IMR-90 (cell line): ENCODE data around the gene LRCH3. TPM values are rescaled to one million over a fixed set of nuclear protein-coding genes. Genes with fewer than 3 reads are reported as not detected.

Experiments used
- ATAC-seq: fragments of 200-7000 bp; cut with Tn5 transposase; 2 replicates; pipeline ENCODE4 v1.9.1; 2020; ENCODE audit warnings: low read depth, mild to moderate bottlenecking, moderate library complexity
- BruUV-seq: library from RNA; stranded (reverse); fragments of 400-500 nt; replicated peaks from 2 replicates; lab custom pipeline; 2021; lab: Mats Ljungman, UMichigan
- CTCF ChIA-PET: fragments of 300-600 bp; formaldehyde crosslinking; extraction: SDS; loops from one replicate; lab custom pipeline; 2021; ENCODE audit warnings: antibody characterized with exemption; lab: Yijun Ruan, JAX
- POLR2A ChIA-PET: fragments of 300-600 bp; sonication (Branson Sonifier 250); formaldehyde crosslinking; loops from one replicate; lab custom pipeline; 2022; ENCODE audit warnings: antibody characterized with exemption; ENCODE audit not compliant: unreplicated experiment; lab: Charles Lee
- DNase-seq: peaks from one replicate; pipeline ENCODE4 v3.0.0; 2013
- H2AFZ ChIP-seq: replicated peaks from 2 replicates; pipeline ENCODE3; 2013; ENCODE audit warnings: low read length, mild to moderate bottlenecking; ENCODE audit not compliant: poor library complexity
- H2AK5ac ChIP-seq: 2 replicates; pipeline ENCODE4 v1.6.1; 2013; ENCODE audit warnings: low read depth, low read length, inconsistent platforms
- H2AK9ac ChIP-seq: replicated peaks from 2 replicates; pipeline ENCODE3; 2013; ENCODE audit warnings: mild to moderate bottlenecking, low read depth, low read length, moderate library complexity; ENCODE audit not compliant: poor library complexity
- H2BK120ac ChIP-seq: 2 replicates; pipeline ENCODE4 v1.6.1; 2013; ENCODE audit warnings: low read depth, low read length, inconsistent platforms
- H2BK15ac ChIP-seq: 3 replicates; pipeline ENCODE4 v1.6.1; 2013; ENCODE audit warnings: low read depth, low read length, inconsistent platforms
- H2BK20ac ChIP-seq: 2 replicates; pipeline ENCODE4 v1.6.1; 2013; ENCODE audit warnings: low read depth, mild to moderate bottlenecking, inconsistent platforms, low read length, moderate library complexity
- H2BK5ac ChIP-seq: 2 replicates; pipeline ENCODE4 v1.6.1; 2013; ENCODE audit warnings: mild to moderate bottlenecking, low read depth, low read length, inconsistent platforms; ENCODE audit not compliant: poor library complexity, severe bottlenecking
- H3K14ac ChIP-seq: replicated peaks from 2 replicates; pipeline ENCODE4 v1.6.1; 2013; ENCODE audit warnings: low read depth, low read length, inconsistent platforms
- H3K18ac ChIP-seq: 2 replicates; pipeline ENCODE4 v1.6.1; 2013; ENCODE audit warnings: low read depth, low read length, control low read depth
- H3K23ac ChIP-seq: 2 replicates; pipeline ENCODE4 v1.6.1; 2013; ENCODE audit warnings: low read depth, low read length, inconsistent platforms
- H3K27ac ChIP-seq: 2 replicates; pipeline ENCODE4 v1.5.1; 2013; ENCODE audit warnings: mild to moderate bottlenecking, control low read depth, low read length; ENCODE audit not compliant: insufficient read depth
- H3K27me3 ChIP-seq: 2 replicates; pipeline ENCODE4 v1.6.1; 2013; ENCODE audit warnings: low read length; ENCODE audit not compliant: control insufficient read depth, insufficient read depth
- H3K36me3 ChIP-seq: 2 replicates; pipeline ENCODE4 v1.6.1; 2013; ENCODE audit warnings: low read length, mixed read lengths; ENCODE audit not compliant: control insufficient read depth, insufficient read depth
- H3K4ac ChIP-seq: 2 replicates; pipeline ENCODE4 v1.6.1; 2013; ENCODE audit warnings: low read depth, low read length, inconsistent platforms
- H3K4me1 ChIP-seq: 2 replicates; pipeline ENCODE4 v1.6.1; 2013; ENCODE audit warnings: low read length, mixed read lengths; ENCODE audit not compliant: control insufficient read depth, insufficient read depth
- H3K4me2 ChIP-seq: 2 replicates; pipeline ENCODE4 v1.6.1; 2013; ENCODE audit warnings: low read depth, mild to moderate bottlenecking, control low read depth, low read length, moderate library complexity
- H3K4me3 ChIP-seq: 2 replicates; pipeline ENCODE4 v1.5.1; 2013; ENCODE audit warnings: low read depth, mild to moderate bottlenecking, control low read depth, low read length, moderate library complexity; ENCODE audit not compliant: insufficient read depth
- H3K56ac ChIP-seq: 2 replicates; pipeline ENCODE4 v1.6.1; 2013; ENCODE audit warnings: low read length, inconsistent platforms; ENCODE audit not compliant: insufficient read depth; ENCODE audit errors: extremely low read depth
- H3K79me1 ChIP-seq, 2 experiments: 2 replicates each; pipeline ENCODE4 v1.6.1; 2013; ENCODE audit warnings: low read length in 2 of 2, inconsistent platforms in 1 of 2, low read depth in 1 of 2
- H3K9ac ChIP-seq: 2 replicates; pipeline ENCODE4 v1.6.1; 2013; ENCODE audit warnings: low read depth, low read length, control low read depth
- H3K9me1 ChIP-seq: 2 replicates; pipeline ENCODE4 v1.6.1; 2013; ENCODE audit warnings: low read length, inconsistent platforms; ENCODE audit not compliant: insufficient read depth
- H3K9me3 ChIP-seq: 2 replicates; pipeline ENCODE4 v1.6.1; 2013; ENCODE audit warnings: low read length; ENCODE audit not compliant: control insufficient read depth, insufficient read depth
- H4K20me1 ChIP-seq: 2 replicates; pipeline ENCODE4 v1.6.1; 2013; ENCODE audit warnings: low read length, inconsistent platforms; ENCODE audit not compliant: insufficient read depth
- H4K5ac ChIP-seq: 2 replicates; pipeline ENCODE4 v1.6.1; 2013; ENCODE audit warnings: mild to moderate bottlenecking, low read depth, low read length, control low read depth
- H4K8ac ChIP-seq, 2 experiments: 2 replicates each; pipeline ENCODE4 v1.6.1; 2013; ENCODE audit warnings: low read depth in 2 of 2, low read length in 2 of 2, control low read depth in 1 of 2, inconsistent platforms in 1 of 2
- H4K91ac ChIP-seq: 2 replicates; pipeline ENCODE4 v1.6.1; 2013; ENCODE audit warnings: low read depth, low read length, inconsistent platforms; ENCODE audit not compliant: insufficient read depth
- BHLHE40 ChIP-seq: fragments of 150-350 bp; IDR thresholded peaks from 2 replicates; pipeline ENCODE4 v1.6.1; 2016; ENCODE audit warnings: mild to moderate bottlenecking, low read depth, low read length
- CEBPB ChIP-seq: IDR thresholded peaks from 2 replicates; pipeline ENCODE4 v1.6.1; 2012; ENCODE audit warnings: low read depth, low read length, improper control_type of control experiment
- CHD1 ChIP-seq: IDR thresholded peaks from 2 replicates; pipeline ENCODE4 v1.6.1; 2012; ENCODE audit warnings: low read depth, low read length, improper control_type of control experiment
- FOS ChIP-seq: fragments of 150-350 bp; IDR thresholded peaks from 2 replicates; pipeline ENCODE4 v1.6.1; 2016; ENCODE audit warnings: low read depth, low read length
- MAFK ChIP-seq: IDR thresholded peaks from 2 replicates; pipeline ENCODE4 v1.6.1; 2012; ENCODE audit warnings: low read depth, low read length, improper control_type of control experiment
- MAZ ChIP-seq: IDR thresholded peaks from 2 replicates; pipeline ENCODE4 v1.6.1; 2012; ENCODE audit warnings: low read depth, mild to moderate bottlenecking, low read length, improper control_type of control experiment, moderate library complexity, borderline replicate concordance
- MXI1 ChIP-seq: IDR thresholded peaks from 2 replicates; pipeline ENCODE4 v1.6.1; 2012; ENCODE audit warnings: low read depth, mild to moderate bottlenecking, low read length, moderate library complexity, borderline replicate concordance
- NFE2L2 ChIP-seq: fragments of 150-350 bp; IDR thresholded peaks from 2 replicates; pipeline ENCODE4 v1.6.1; 2016; ENCODE audit warnings: low read depth, mild to moderate bottlenecking, low read length
- POLR2A ChIP-seq: IDR thresholded peaks from 2 replicates; pipeline ENCODE4 v1.6.1; 2012; ENCODE audit warnings: mild to moderate bottlenecking, low read depth, low read length
- RAD21 ChIP-seq: IDR thresholded peaks from 2 replicates; pipeline ENCODE4 v1.6.1; 2012; ENCODE audit warnings: low read length, improper control_type of control experiment
- RCOR1 ChIP-seq: IDR thresholded peaks from 2 replicates; pipeline ENCODE4 v1.6.1; 2012; ENCODE audit warnings: mild to moderate bottlenecking, low read length, improper control_type of control experiment; ENCODE audit not compliant: insufficient replicate concordance
- RFX5 ChIP-seq: IDR thresholded peaks from 2 replicates; pipeline ENCODE4 v1.8.0; 2012; ENCODE audit warnings: low read depth, mild to moderate bottlenecking, low read length, moderate library complexity
- SMC3 ChIP-seq: fragments of 150-350 bp; IDR thresholded peaks from 2 replicates; pipeline ENCODE4 v1.6.1; 2016; ENCODE audit warnings: low read depth, mild to moderate bottlenecking, antibody characterized with exemption, low read length, moderate library complexity
- WGBS, 2 experiments: methylation state at CpG; one replicate each; pipeline versions ENCODE4 v1.1.5 to v1.1.7; 2013; ENCODE audit warnings: missing lambda C conversion rate in 2 of 2; ENCODE audit not compliant: insufficient read length in 1 of 2; ENCODE audit errors: extremely low coverage in 2 of 2; 5-methylcytosine and 5-hydroxymethylcytosine counted together
- dilution Hi-C: fragments of 300-500 bp; cut with HindIII; formaldehyde crosslinking; loops from one replicate; pipeline ENCODE4 v1.14.3; 2018; ENCODE audit warnings: low sequenced_read_pairs; ENCODE audit not compliant: unreplicated experiment
- in situ Hi-C: fragments of 300-500 bp; cut with MboI; formaldehyde crosslinking; loops from 3 replicates; pipeline ENCODE4 v1.14.3; 2019; ENCODE audit warnings: low sequenced_read_pairs, inconsistent platforms, mixed read lengths
- intact Hi-C: fragments of 100-400 bp; cut with micrococcal nuclease; formaldehyde crosslinking; loops from 2 replicates; pipeline ENCODE4 v1.10.0; 2022
- polyA plus RNA-seq, 3 experiments: library from polyadenylated mRNA; depleted of rRNA; stranded (reverse); fragments of >200 nt; gene quantifications; 2 replicates each; pipeline ENCODE4 v1.2.3, GENCODE V29; 2012; ENCODE audit warnings: low replicate concordance in 1 of 3
- total RNA-seq: library from RNA; depleted of rRNA; stranded (reverse); fragments of >200 nt; gene quantifications from 2 replicates; pipeline ENCODE4 v1.2.3, GENCODE V29; 2012
- TF ChIP-seq, protein P1 (sequence below): fragments of 150-350 bp; IDR thresholded peaks from 2 replicates; pipeline ENCODE4 v1.6.1; 2016; ENCODE audit warnings: low read depth, mild to moderate bottlenecking, low read length, moderate library complexity, borderline replicate concordance
- TF ChIP-seq, protein P2 (sequence below): conservative IDR thresholded peaks from 2 replicates; pipeline ENCODE4 v1.5.1; 2012; ENCODE audit warnings: mild to moderate bottlenecking, low read depth, low read length, improper control_type of control experiment
- TF ChIP-seq, protein P3 (sequence below): fragments of 150-350 bp; IDR thresholded peaks from 2 replicates; pipeline ENCODE4 v1.6.1; 2017; ENCODE audit warnings: mild to moderate bottlenecking, antibody characterized with exemption, low read length, low read depth

LRCH3 gene
- total and polyA plus RNA-seq, 2 of the 4 experiments (the other 2 are of a cell fraction), result 28.5 to 40.5 TPM

DNA sequence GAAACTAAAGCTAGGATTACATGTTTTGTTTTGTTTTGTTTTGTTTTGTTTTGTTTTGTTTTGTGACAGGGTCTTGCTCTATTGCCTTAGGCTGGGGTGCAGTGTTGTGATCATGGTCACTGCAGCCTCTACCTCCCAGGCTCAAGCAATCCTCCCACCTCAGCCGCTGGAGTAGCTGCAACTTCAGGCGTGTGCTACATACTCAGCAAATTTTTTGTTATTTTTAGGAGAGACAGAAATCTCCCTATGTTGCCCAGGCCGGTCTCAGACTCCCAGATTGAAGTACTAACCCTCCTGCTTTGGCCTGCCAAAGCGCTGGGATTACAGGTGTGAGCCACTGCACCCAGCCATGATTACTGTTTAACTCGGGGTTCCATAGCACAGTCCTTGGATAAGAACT is 50.7 kb downstream of the LRCH3 start:
- no peak overlapping the region for H3K4me3 ChIP-seq
- in situ Hi-C loops, result no loop called here
- no peaks in the 10 kb centered on the region for H3K9me3 ChIP-seq
- H4K20me1 ChIP-seq, result no peaks in the 10 kb centered on the region
- intact Hi-C loops, result no loop called here
- H3K36me3 ChIP-seq, result peaks cover 40% of the 10 kb centered on the region
- H2AFZ ChIP-seq, result no peak overlapping the region
- no peak overlapping the region for H3K9ac ChIP-seq
- dilution Hi-C loops, result no loop called here
- H3K9me1 ChIP-seq, result no peaks in the 10 kb centered on the region; the same call in 1 of the 2 replicates
- H2BK20ac ChIP-seq, result no peak overlapping the region
- H4K8ac ChIP-seq, result no peak overlapping the region
- no peak for ATAC-seq
- H2AK5ac ChIP-seq, result no peak overlapping the region
- no peaks in the 10 kb centered on the region for H3K4me1 ChIP-seq
- H3K79me1 ChIP-seq, result peaks cover 7 to 14% of the 10 kb centered on the region in 2 experiments; a peak in 3 of 4 replicates
- ChIA-PET CTCF (interaction anchor here (1.5 kb wide), 1 partner anchor 15 kb away, joined by 3 read pairs; no protein-coding TSS in a partner anchor), POLR2A (no interaction called here)
- H4K91ac ChIP-seq, result no peak overlapping the region
- H3K4me2 ChIP-seq, result no peak overlapping the region
- no peak overlapping the region for H3K14ac ChIP-seq
- no peak overlapping the region for H3K56ac ChIP-seq
- no CpG with 5 or more reads among the region's 5 CpGs for WGBS, 2 experiments
- H3K18ac ChIP-seq, result no peak overlapping the region
- TF ChIP-seq RFX5, result no peak
- TF ChIP-seq CHD1, result no peak
- TF ChIP-seq, protein P1, sequence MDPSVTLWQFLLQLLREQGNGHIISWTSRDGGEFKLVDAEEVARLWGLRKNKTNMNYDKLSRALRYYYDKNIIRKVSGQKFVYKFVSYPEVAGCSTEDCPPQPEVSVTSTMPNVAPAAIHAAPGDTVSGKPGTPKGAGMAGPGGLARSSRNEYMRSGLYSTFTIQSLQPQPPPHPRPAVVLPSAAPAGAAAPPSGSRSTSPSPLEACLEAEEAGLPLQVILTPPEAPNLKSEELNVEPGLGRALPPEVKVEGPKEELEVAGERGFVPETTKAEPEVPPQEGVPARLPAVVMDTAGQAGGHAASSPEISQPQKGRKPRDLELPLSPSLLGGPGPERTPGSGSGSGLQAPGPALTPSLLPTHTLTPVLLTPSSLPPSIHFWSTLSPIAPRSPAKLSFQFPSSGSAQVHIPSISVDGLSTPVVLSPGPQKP, result no peak
- TF ChIP-seq FOS, result no peak
- no peak for TF ChIP-seq MAFK
- no peak for TF ChIP-seq BHLHE40
- no peak for TF ChIP-seq SMC3
- TF ChIP-seq, protein P2, sequence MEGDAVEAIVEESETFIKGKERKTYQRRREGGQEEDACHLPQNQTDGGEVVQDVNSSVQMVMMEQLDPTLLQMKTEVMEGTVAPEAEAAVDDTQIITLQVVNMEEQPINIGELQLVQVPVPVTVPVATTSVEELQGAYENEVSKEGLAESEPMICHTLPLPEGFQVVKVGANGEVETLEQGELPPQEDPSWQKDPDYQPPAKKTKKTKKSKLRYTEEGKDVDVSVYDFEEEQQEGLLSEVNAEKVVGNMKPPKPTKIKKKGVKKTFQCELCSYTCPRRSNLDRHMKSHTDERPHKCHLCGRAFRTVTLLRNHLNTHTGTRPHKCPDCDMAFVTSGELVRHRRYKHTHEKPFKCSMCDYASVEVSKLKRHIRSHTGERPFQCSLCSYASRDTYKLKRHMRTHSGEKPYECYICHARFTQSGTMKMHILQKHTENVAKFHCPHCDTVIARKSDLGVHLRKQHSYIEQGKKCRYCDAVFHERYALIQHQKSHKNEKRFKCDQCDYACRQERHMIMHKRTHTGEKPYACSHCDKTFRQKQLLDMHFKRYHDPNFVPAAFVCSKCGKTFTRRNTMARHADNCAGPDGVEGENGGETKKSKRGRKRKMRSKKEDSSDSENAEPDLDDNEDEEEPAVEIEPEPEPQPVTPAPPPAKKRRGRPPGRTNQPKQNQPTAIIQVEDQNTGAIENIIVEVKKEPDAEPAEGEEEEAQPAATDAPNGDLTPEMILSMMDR, result no peak
- TF ChIP-seq MXI1, result no peak
- no peak for TF ChIP-seq CEBPB
- no peak for TF ChIP-seq NFE2L2
- no peak for TF ChIP-seq MAZ
- no peak for TF ChIP-seq RCOR1
- TF ChIP-seq, protein P3, sequence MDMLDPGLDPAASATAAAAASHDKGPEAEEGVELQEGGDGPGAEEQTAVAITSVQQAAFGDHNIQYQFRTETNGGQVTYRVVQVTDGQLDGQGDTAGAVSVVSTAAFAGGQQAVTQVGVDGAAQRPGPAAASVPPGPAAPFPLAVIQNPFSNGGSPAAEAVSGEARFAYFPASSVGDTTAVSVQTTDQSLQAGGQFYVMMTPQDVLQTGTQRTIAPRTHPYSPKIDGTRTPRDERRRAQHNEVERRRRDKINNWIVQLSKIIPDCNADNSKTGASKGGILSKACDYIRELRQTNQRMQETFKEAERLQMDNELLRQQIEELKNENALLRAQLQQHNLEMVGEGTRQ, result no peak
- no peak for TF ChIP-seq RAD21
- no peak for TF ChIP-seq POLR2A
- H4K5ac ChIP-seq, result no peak overlapping the region
- no peak overlapping the region for H3K23ac ChIP-seq
- no peak overlapping the region for H2BK15ac ChIP-seq
- no peaks in the 10 kb centered on the region for H3K27me3 ChIP-seq
- H2BK120ac ChIP-seq, result no peak overlapping the region
- H2AK9ac ChIP-seq, result no peak overlapping the region
- no peak overlapping the region for H2BK5ac ChIP-seq
- DNase-seq, result no peak
- no peak overlapping the region for H3K27ac ChIP-seq
- BruUV-seq, result no TSS peak
- H3K4ac ChIP-seq, result no peak overlapping the region
